GM18526 (cell line): Measurements from ENCODE around the gene NRCAM.

Experiments used
- POLR2A ChIP-seq: IDR thresholded peaks from 3 replicates; pipeline ENCODE4 v1.6.1; 2011; ENCODE audit not compliant: insufficient read length; ENCODE audit errors: extremely low read depth

Gene NRCAM

GRCh38 chr7:108417926-108418325, 38.3 kb downstream of the NRCAM start:
- no peak for TF ChIP-seq POLR2A

DNA sequence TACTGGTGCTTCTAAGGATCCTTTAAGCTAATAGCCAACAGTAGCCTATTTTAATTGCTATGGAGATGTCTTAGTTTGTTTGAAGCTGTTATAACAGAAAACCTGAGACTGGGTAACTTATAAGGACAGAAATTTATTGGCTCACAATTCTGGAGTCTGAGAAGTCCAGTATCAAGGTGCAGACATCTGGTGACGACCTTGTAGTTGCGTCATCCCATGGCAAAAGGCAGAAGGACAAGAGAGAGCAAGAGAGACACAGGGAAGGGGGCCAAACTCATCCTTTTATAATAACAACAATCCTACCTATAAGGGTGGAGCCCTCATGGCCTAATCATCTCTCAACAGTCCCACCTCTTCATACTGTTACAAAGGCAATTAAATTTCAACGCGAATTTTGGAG, 39.1 kb downstream of the NRCAM start:
- TF ChIP-seq POLR2A: no peak

- TF ChIP-seq POLR2A: no peak
These were observed 40.3 kb downstream of the NRCAM start for GRCh38 chr7:108415821-108416536.

DNA sequence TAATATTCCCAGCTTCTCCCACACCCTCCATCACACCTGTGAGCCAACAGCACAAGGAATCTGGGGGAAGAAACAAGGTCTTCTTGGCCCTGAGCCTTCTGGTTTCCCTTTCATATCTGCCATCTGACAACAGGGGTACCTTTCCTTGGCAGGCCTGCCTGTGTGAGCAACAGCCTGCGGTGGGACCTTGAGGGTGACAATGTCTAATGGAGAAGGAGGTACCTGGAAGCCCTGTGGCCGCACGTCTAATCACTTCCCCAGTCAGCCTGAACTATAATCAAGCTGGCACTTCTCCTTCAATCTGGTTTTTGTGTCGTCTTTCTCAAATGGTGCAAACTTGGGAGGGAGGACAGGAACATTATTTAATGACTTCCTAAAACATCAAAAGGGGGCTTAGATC, 41.2 kb downstream of the NRCAM start:
- no peak for TF ChIP-seq POLR2A

DNA sequence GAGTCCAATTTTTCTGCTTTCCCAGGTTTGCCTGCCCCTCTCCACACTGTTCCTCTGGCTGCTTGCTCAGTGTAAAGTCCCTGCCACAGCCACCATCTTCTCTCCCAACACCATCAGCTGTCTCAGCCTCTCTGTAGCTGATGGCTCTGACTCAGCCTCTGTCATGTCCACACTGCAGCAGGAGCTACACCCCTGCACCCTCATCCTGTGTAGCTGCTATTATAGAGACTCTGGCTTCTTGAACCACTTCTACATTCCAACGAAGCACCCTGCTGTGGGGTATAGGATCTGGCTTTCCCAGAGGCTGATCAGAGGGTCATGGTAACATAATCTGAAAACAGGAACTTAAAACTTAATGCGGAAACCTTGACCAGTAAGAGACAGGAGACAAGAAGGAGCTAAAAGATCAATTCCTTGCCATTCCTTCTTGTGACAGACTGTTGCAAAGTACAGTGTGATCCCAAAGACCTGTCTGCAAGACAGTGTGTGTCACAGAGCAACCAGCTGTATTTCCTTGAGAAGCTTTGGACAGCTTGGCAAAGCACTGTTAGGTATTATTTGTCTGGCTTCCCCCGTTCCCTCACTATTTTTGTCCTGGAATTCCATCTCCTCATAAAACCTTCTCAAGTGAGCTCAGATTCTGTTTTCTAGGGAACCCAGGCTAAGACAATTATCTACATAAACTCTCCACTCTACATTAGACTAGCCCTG, 42.3 kb downstream of the NRCAM start:
- TF ChIP-seq POLR2A: no peak

GRCh38 chr7:108413337-108413736, 42.9 kb downstream of the NRCAM start:
- TF ChIP-seq POLR2A: no peak

- no peak for TF ChIP-seq POLR2A
These were observed 47.1 kb downstream of the NRCAM start for GRCh38 chr7:108409146-108409545.

- no peak for TF ChIP-seq POLR2A
These were observed 47.8 kb downstream of the NRCAM start for GRCh38 chr7:108408296-108408991.

GRCh38 chr7:108407676-108408075, 48.6 kb downstream of the NRCAM start:
- TF ChIP-seq POLR2A: no peak

DNA sequence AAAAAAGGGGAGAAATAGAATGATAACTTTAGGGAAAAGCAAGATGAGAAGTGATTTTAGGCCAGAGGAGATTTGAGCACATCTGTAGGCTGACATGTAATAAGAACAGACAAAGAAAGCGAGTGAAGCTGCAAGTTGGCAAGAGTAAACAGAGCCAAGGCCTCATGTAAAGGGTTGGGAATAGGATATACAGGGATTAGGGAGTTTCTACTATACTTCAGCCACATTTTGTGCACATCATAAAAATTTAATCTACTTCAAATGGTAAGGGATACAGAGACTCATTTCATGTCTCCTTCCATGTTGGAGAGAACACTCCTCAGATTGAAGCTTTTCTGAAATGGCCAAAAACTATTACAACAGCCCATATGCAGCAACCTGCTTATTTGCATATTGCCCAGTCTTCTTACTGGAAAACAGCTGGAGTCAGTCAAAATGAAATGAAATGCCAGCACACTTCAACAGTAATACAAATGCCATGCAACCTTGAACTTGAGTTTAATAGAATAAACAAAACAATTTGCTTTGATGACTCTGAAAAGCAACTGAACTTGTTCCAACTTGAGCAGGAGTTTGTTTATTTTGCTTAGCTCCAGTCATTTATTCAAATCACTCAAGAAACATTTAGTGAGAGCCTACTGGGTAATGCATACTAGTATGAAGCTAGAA, 49.9 kb downstream of the NRCAM start:
- TF ChIP-seq POLR2A: no peak

- no peak for TF ChIP-seq POLR2A
These were observed 51.5 kb downstream of the NRCAM start for GRCh38 chr7:108404509-108405420.

DNA sequence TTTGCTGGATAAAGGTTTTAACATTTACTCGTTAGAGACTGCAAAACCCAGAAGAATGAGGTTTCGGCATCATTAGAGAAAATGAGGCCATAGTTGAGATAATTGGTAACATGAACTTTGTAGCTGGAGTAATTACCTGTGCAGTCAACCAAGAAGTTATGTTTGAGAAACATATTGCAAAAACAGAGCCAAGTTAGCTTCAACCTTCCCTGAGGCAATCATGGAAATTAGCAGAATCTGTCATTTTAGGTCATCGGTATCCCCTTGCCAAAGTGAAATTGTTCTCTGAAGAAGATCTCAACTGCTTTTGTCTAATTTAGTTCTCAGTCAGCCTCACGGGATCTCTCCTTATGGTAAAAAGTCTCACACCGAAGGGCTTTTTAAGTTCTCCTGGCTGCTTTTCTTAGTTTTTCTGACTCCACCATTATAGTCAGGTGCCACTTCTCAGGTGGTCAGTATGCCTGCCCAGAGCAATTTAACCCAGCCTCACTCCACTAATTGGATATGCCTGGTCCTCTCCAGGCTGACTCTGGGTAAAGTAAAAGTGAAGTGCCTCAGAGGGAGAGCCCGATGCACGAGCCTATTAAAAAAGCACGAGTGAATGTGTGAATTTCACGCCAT, 52.5 kb downstream of the NRCAM start:
- no peak for TF ChIP-seq POLR2A

GRCh38 chr7:108402865-108403264, 53.4 kb downstream of the NRCAM start:
- no peak for TF ChIP-seq POLR2A

DNA sequence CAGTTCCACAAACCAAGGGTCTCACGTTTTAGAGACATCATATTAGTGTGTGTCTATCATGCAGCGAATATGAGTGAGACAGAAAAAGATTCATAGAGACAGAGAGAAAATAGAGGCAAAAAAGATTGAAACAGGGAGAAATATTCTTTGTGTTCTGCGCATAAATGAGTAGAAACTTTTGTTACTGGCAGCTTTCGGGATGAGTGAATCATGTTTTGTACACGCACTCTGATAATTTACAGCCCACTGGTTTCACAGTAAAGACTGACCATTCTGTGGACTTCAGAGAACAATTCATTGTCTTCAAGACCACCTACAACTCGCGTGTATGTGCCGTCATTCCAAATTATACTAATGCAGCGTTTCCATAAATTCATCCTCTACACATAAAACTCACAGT, 60.2 kb downstream of the NRCAM start:
- no peak for TF ChIP-seq POLR2A
